Measurements from ENCODE around the gene CCDC68.

The CCDC68 gene

DNA sequence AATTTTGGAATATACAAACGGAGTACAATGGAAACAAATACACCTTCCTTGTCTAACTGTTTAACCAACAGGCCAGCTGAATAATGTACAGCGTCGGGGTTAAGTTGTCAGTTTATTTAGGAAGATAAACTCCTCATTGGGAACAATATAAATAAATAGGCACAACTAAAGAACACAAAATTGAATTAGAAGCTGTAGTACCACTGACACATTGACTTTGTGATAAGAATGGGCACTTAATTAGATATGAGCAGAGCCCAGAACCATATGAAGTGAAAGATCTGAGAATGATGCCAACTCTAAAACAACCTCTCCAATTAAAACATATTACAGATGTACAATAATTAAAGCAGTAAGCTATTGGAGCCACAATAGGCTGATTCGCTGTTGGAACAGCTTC, 44.4 kb downstream of the CCDC68 start:
- DNase-seq, result no peak

DNA sequence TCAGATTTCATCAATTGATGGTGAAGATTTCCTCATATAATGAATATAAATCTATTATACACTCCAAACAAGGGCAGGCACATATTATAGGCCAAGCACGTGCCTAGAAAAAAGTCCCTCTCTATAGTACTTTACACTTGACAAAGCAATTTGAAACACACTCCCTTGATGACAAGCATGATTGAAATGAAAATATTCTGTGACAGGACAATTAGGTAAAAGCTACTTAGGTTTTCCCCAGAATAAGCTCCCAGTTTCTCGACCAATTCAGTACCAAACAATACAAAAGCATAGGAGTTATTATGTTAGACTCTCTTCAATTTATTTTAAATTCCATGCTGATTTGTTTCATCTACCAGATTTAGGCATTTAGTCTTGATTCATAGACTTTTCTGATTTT, 47.7 kb downstream of the CCDC68 start:
- DNase-seq, result no peak

- no peak for DNase-seq
Observed at GRCh38 chr18:54910161-54910919, 48.9 kb downstream of the CCDC68 start.

- DNase-seq, result no peak
Observed at GRCh38 chr18:54909538-54909937, 49.7 kb downstream of the CCDC68 start.

DNA sequence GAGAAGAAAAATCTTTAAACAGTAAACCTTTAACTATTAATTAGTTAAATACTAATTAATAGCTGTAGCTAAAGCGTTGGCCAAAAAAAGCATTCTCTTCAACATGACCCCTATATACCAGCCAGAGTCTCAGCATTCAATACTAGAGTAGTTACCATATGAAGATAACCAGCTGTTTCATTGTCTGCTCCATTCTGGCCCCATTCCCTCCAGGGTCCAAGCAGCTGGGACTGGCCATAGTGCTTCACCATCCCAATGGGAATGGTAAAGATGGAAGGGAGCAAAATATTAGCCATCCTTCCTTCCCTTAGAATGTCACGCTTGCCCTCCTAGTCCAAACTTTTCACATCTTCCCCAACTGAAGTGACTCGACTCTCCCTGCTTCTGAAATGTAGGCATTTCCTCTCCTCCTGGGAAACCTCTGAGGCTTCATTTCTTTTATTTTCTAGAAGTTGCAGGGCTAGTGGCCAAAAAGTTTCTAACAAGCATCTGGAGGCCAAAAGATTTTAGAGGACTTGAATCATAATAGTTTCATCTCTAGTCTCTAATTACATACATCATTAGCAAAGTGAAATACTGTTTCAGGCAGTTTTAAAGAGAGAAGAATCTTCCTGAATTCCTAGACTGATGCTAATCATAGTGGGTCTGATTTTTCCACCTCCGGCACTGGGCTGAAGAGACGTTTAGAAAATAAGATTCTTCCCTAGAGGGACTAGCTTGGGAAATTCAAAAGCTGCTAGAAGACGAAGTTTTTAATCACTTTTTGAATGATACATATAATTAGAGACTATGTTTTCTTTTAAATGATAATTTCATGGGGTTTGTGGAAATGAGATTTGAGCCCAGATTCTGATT, 52.7 kb downstream of the CCDC68 start:
- DNase-seq, result no peak

GRCh38 chr18:54905629-54906028, 53.6 kb downstream of the CCDC68 start:
- DNase-seq, result no peak

DNA sequence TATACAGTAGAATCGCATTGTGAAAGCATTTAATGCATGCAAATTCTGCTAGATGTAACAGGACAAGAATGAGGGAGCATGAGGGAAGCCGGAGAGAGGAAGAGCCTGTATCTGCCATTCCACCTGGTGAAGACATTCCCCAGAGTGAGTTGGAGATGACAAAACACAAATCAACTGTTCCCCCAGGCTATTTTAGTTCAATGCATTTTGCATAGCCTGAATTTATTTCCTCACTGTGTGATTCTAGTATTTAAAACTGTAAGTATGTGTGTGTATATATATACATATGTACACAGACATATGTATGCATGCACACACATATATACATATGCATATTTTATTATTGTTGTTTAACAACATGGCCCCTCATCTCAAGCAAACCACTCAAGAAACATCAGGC, 54.7 kb downstream of the CCDC68 start:
- DNase-seq, result no peak

DNA sequence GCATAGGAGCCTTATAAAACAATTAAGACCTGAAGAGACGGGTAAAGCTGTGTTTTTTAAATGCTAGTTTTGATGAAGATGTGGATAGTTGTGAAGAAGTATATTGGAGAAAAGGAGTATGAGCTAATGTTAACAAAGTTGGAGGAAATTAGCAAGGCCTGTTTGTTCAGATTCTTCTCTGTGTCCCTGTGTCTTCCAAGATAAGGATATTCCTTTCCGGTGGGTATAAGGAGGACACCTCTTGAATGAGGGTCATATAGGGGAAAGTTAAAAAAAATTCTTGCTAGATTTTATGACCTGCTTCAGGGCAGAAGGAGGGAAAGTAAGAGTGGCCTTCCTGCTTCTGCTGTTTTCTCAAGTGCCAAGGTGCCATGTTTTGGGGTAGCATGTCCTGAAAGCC, 59.0 kb downstream of the CCDC68 start:
- no peak for DNase-seq

DNA sequence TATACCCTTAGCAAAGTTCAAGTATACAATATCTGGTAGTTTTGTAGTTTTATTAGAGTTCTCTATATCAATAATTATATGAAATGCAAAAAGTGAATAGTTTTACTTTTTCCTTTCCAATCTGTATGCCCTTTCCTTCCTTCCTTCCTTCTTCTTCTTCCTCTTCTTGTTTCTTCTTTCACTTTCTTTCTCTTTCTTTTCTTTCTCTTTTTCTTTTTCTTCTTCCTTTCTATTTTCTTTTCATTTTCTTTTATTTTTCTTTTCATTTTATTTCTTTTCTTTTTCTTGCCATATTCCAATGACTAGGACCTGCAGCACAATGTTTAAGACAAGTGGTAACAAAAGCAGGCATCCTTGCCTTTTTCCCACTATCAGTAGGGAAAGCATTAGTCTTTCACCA, 59.8 kb downstream of the CCDC68 start:
- DNase-seq, result no peak

- DNase-seq, result no peak
Observed at GRCh38 chr18:54888933-54889332, 70.3 kb downstream of the CCDC68 start.

- DNase-seq, result no peak
Observed at GRCh38 chr18:54888378-54888777, 70.9 kb downstream of the CCDC68 start.

GRCh38 chr18:54883816-54884604, 75.3 kb downstream of the CCDC68 start:
- no peak for DNase-seq

GRCh38 chr18:54882318-54882717, 76.9 kb downstream of the CCDC68 start:
- DNase-seq, result no peak

GRCh38 chr18:54881229-54881768, 78.0 kb downstream of the CCDC68 start:
- no peak for DNase-seq

DNA sequence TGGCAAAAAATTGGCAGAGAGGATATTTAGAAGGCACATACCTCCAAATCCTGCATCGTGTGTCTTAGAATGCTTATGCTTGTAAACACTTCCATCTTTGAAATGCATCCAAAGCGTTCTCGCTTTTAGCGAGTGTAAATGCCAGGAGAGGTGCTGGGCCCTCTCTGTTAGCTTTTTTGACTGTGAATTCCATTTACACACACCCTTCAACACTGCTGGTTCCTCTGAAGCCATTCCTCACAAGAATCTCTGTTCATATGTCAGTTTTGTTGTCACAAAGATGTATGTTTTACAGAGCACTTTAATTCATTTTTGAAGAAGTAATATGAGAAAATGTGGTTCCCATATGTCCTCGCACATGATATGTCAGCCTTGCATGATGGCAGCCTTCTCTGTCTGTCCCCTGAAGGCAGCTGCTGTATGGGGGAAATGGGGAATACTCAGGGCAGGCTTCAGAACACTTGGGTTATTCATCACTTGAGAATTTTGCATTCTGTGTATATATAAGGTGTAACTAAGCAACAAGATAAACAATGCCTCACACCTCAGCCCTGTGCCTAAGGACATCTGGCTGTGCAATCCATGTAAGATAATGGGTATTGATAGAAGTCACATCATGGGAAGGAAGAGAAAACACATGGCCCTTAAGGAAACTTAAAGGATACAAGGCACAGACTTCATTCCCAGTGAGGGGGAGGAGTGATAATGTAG, 78.7 kb downstream of the CCDC68 start:
- no peak for DNase-seq

DNA sequence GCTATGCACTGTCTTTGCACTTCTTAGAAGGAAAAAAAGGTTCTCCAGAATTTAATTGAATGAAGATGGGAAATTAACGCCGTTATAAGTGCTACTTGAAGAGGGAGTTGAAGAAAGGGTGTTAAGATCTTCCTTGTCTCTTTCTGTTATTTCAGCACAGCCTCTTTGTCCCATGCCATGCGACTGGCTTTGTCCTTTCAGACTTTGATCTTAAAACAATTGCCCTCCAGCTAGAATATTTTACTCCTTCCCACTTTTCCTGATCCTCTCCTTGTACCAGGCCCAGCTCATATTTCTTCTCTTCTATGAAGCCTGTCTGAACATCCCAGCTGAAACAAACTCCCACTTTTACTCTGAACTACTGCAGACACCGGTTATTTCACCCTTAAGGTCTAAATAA, 79.6 kb downstream of the CCDC68 start:
- no peak for DNase-seq

DNA sequence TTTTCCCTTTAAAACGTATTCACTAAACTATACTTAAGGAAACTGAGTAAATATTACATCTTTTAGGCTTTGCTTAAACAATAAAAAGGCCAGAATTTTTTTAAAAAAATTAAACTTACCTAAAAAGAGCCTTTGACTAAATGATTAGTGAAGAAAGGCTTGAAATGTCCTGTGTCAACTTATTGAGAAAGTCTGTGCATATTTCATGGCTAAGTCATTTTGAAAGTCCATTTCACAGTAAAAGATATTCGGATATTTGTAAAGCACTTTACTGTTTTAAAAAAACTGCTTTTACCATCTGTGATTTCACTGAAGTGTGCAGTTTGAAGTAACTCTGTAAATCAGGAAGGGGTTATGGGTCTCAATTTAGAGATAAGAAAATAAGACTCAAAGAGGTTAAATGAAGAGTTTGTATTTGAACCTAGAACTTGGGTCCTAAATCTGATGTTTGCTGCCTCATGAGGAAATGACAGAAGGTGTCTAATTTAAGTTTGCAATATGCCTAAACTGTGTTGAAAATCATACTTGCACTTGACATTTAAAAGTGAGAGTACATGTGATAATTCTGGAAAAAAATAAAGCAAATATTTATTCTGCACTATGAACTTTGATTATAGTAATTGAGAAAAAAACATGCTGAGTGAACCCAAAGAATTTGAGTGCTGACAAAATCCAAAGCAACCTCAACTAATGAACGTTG, 80.5 kb downstream of the CCDC68 start:
- no peak for DNase-seq

- DNase-seq, result no peak
Observed at GRCh38 chr18:54878159-54878622, 81.1 kb downstream of the CCDC68 start.

DNA sequence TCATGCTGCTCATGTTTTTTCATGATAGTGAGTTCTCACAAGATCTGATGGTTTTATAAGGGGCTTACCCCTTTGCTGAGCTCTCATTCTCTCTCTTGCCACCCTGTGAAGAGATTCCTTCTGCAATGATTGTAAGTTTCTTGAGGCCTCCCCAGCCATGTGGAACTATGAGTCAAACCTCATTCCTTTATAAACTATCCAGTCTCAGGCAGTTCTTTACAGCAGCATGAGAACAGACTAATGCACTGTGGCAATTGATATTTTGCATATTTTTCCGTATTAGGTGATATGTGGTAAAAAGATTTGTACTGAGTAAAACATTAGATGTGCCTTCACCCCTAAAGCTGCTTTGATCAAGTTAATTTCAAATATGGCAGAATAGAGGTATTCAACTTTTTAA, 82.2 kb downstream of the CCDC68 start:
- no peak for DNase-seq

DNA sequence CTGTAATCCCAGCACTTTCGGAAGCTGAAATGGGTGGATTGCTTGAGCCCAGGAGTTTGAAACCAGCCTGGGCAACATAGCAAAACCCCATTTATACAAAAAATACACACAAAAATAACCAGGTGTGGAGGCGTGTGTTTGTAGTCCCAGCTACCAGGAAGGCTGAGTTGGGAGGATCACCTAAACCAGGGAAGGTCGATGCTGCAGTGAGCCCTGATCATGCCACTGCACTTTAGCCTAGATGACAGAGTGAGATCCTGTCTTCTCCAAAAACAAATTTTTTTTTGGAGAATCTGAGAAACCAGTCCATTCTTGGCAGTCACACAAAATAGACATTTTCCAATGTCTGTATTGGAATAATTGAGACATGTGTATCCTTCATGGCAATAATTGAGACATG, 84.2 kb downstream of the CCDC68 start:
- no peak for DNase-seq

DNA sequence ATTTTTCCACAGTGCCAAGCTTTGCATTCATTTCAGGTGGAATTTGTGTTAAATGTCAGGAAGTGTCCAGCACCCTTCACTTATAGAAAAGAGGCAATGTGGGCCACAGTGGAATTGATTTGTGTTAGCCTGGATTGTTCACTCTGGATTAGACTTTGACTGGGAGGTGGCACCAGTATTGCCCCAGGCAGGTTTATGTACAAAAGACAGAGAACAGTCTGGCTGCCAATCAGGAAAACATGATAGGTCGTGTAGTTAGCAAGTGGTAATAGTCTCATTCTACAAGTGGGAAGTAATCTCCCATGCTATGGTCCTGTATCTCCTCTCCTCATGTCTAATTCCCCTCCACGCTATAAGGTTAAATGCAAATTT, 85.4 kb downstream of the CCDC68 start:
- no peak for DNase-seq

DNA sequence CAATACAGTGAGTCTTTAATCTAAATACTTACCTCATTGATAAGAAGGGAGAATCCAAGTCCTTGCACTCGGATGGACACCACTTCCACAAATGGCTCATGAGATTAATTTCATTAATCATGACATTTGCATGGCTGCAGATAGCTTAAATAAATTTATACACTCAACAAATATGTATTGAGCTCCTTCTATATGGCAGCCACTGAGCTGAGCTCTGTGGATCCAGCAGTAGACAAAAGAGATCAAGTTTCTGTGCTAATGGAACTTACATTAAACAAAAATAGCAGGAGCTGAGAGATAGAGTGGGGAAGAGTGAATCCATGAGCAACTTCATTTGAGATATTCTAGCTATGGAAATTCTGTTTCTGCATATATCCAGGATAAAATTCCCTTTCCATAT, 86.6 kb downstream of the CCDC68 start:
- DNase-seq, result no peak
